H1 (cell line): ENCODE measurements around the gene PPIC. TPM values are rescaled to one million over a fixed set of nuclear protein-coding genes. Genes with fewer than 3 reads are reported as not detected.

Source experiments
- ATF2 ChIP-seq: IDR thresholded peaks from 2 replicates; pipeline ENCODE4 v1.6.1; 2012; ENCODE audit warnings: low read length, inconsistent platforms
- CHD7 ChIP-seq: fragments of 300-600 bp; sonication (generic); IDR thresholded peaks from 2 replicates; pipeline ENCODE4 v1.7.1; 2012; ENCODE audit warnings: low read length, moderate library complexity, mild to moderate bottlenecking, inconsistent platforms; ENCODE audit not compliant: insufficient replicate concordance
- POLR2A ChIP-seq, 2 experiments: IDR thresholded peaks; 1 replicate in 1 of 2; 2 replicates in 1 of 2; pipeline ENCODE4 v1.6.1; 2011; ENCODE audit warnings: low read depth in 2 of 2, low read length in 2 of 2, mild to moderate bottlenecking in 2 of 2; ENCODE audit errors: control extremely low read depth in 1 of 2
- RFX5 ChIP-seq: IDR thresholded peaks from 2 replicates; pipeline ENCODE4 v1.6.1; 2011; ENCODE audit warnings: low read depth, low read length, improper control_type of control experiment, borderline replicate concordance
- polyA plus RNA-seq, 7 experiments: library from polyadenylated mRNA; depleted of rRNA in 3 of 7; stranded (reverse) in 5 of 7; unstranded in 2 of 7; fragments of >200 nt in 5 of 7; fragments of 200-250 nt in 2 of 7; gene quantifications; 1 replicate in 5 of 7; 2 replicates in 1 of 7; 4 replicates in 1 of 7; pipeline versions ENCODE4 v1.2.1 to v1.2.3, GENCODE V29; 2011 to 2013; ENCODE audit warnings: missing spikeins in 2 of 7, mixed read lengths in 2 of 7
- total RNA-seq: library from RNA; stranded (reverse); fragmentation: NEBNext Ultra II Directional; extraction: Animal tissue kit (Norgen Biotek cat#: 25700); gene quantifications from 2 replicates; pipeline ENCODE4 v1.2.1, GENCODE V29; 2021

PPIC gene
- total and polyA plus RNA-seq, 2 of the 8 experiments (the other 6 are each of a cell fraction or from before 2014, with no cell fraction given), result 8.5 to 10.4 TPM

GRCh38 chr5:123051206-123051605 lies 14.7 kb upstream of the PPIC start (continued):
- TF ChIP-seq CHD7 (no peak), POLR2A (IDR thresholded peaks at IDR 0.05; ENCODE audit: control extremely low read depth in 1 of 2, low read depth in 2 of 2, low read length in 2 of 2) (no peak), RFX5 (no peak), ATF2 (no peak)
